DOHH2 (cell line): Measurements from ENCODE around the gene RAD51B.

Experiments
- CTCF ChIP-seq: fragments of 200-600 bp; sonication (generic); IDR thresholded peaks from one replicate; pipeline ENCODE4 v1.5.1; 2014; ENCODE audit warnings: antibody characterized with exemption, mild to moderate bottlenecking, low read depth, low read length; ENCODE audit not compliant: poor library complexity, severe bottlenecking
- EZH2phosphoT487 ChIP-seq: fragments of 200-600 bp; sonication (generic); IDR thresholded peaks from 2 replicates; pipeline ENCODE4 v1.6.1; 2017; ENCODE audit warnings: borderline replicate concordance, mild to moderate bottlenecking, antibody characterized with exemption, low read length, moderate library complexity, mixed read lengths

DNA sequence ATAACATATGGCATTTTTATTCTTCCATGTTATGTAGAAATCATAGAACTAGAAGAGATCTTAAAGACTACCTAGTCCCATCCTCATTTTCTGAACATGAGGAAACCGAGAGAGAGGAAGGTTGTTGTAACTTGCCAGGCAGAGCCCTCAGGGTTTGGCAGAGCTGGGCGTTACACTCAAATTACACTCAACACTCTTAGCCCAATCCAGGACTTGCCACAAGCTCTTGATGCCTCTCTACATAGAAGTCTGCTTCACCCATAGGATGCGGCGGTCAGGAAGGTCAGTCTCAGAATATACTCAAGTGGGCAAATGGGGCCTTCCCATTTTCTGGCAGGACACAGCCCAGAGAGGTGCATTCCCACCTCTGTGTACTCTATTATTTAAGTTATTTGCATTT, 765.2 kb downstream of the RAD51B start:
- TF ChIP-seq CTCF, result no peak
- TF ChIP-seq EZH2phosphoT487, result no peak
